ENCODE data around the gene DDR2.

DDR2 gene

GRCh38 chr1:162709132-162709860 is 77.0 kb downstream of the DDR2 start:
- ChIA-PET POLR2A (no interaction called here), CTCF (interaction anchor here (0.9 kb wide), 1 partner anchor 15 kb away, joined by 4 read pairs; no protein-coding TSS in a partner anchor)
- DNase-seq (ENCODE audit: extremely low spot score), result no peak
- TF ChIP-seq FOXA1 (IDR thresholded peaks at IDR 0.05) (no peak), L3MBTL2 (conservative IDR thresholded peaks at IDR 0.05) (no peak), ARNT (IDR thresholded peaks at IDR 0.05) (no peak), BHLHE40 (IDR thresholded peaks at IDR 0.05; ENCODE audit: borderline replicate concordance) (no peak), PKNOX1 (IDR thresholded peaks at IDR 0.05) (no peak), SP1 (IDR thresholded peaks at IDR 0.05) (no peak), CTBP1 (IDR thresholded peaks at IDR 0.05; ENCODE audit: borderline replicate concordance) (no peak), FOXK2 (IDR thresholded peaks at IDR 0.05) (no peak), SUZ12 (IDR thresholded peaks at IDR 0.05) (no peak), NFRKB (IDR thresholded peaks at IDR 0.05) (no peak), LEF1 (IDR thresholded peaks at IDR 0.05; ENCODE audit: borderline replicate concordance) (no peak), ELF4 (IDR thresholded peaks at IDR 0.05) (no peak), TARDBP (IDR thresholded peaks at IDR 0.05) (no peak), ZNF384 (IDR thresholded peaks at IDR 0.05) (no peak), FOXM1 (IDR thresholded peaks at IDR 0.05; ENCODE audit: borderline replicate concordance) (no peak), HDGF (IDR thresholded peaks at IDR 0.05; ENCODE audit: borderline replicate concordance) (no peak)

- POLR2A ChIA-PET, result no interaction called here
- DNase-seq (ENCODE audit: extremely low spot score), result no peak
- CTCF ChIA-PET, result interaction anchor here (0.9 kb wide), 1 partner anchor 14 kb away, joined by 4 read pairs; no protein-coding TSS in a partner anchor
- TF ChIP-seq FOXK2 (IDR thresholded peaks at IDR 0.05), result no peak
- no peak for TF ChIP-seq SUZ12 (IDR thresholded peaks at IDR 0.05)
- TF ChIP-seq LEF1 (IDR thresholded peaks at IDR 0.05; ENCODE audit: borderline replicate concordance), result no peak
- TF ChIP-seq FOXM1 (IDR thresholded peaks at IDR 0.05; ENCODE audit: borderline replicate concordance), result no peak
- TF ChIP-seq NFRKB (IDR thresholded peaks at IDR 0.05), result no peak
- no peak for TF ChIP-seq FOXA1 (IDR thresholded peaks at IDR 0.05)
- TF ChIP-seq SP1 (IDR thresholded peaks at IDR 0.05), result no peak
Measured at GRCh38 chr1:162709870-162710269, 77.6 kb downstream of the DDR2 start.

GRCh38 chr1:162710345-162710744 is 78.1 kb downstream of the DDR2 start:
- CTCF ChIA-PET, result interaction anchor here (0.9 kb wide), 1 partner anchor 14 kb away, joined by 4 read pairs; no protein-coding TSS in a partner anchor

GRCh38 chr1:162710780-162711465 is 78.7 kb downstream of the DDR2 start:
- TF ChIP-seq L3MBTL2 (conservative IDR thresholded peaks at IDR 0.05) (no peak), HDGF (IDR thresholded peaks at IDR 0.05; ENCODE audit: borderline replicate concordance) (no peak), SP1 (IDR thresholded peaks at IDR 0.05) (no peak), LEF1 (IDR thresholded peaks at IDR 0.05; ENCODE audit: borderline replicate concordance) (no peak), ARNT (IDR thresholded peaks at IDR 0.05) (no peak), FOXA1 (IDR thresholded peaks at IDR 0.05) (no peak), BHLHE40 (IDR thresholded peaks at IDR 0.05; ENCODE audit: borderline replicate concordance) (no peak), TARDBP (IDR thresholded peaks at IDR 0.05) (no peak), ELF4 (IDR thresholded peaks at IDR 0.05) (no peak), SUZ12 (IDR thresholded peaks at IDR 0.05) (no peak), CTBP1 (IDR thresholded peaks at IDR 0.05; ENCODE audit: borderline replicate concordance) (no peak), ZNF384 (IDR thresholded peaks at IDR 0.05) (no peak)
- ChIA-PET CTCF (interaction anchor here (0.7 kb wide), 1 partner anchor 97 kb away, joined by 4 read pairs; no protein-coding TSS in a partner anchor), POLR2A (no interaction called here)

More at GRCh38 chr1:162710345-162710744, 78.1 kb downstream of the DDR2 start:
- TF ChIP-seq FOXK2 (IDR thresholded peaks at IDR 0.05) (no peak), BHLHE40 (IDR thresholded peaks at IDR 0.05; ENCODE audit: borderline replicate concordance) (no peak), L3MBTL2 (conservative IDR thresholded peaks at IDR 0.05) (no peak), TARDBP (IDR thresholded peaks at IDR 0.05) (no peak), ZNF384 (IDR thresholded peaks at IDR 0.05) (no peak), HDGF (IDR thresholded peaks at IDR 0.05; ENCODE audit: borderline replicate concordance) (no peak), PKNOX1 (IDR thresholded peaks at IDR 0.05) (no peak), FOXM1 (IDR thresholded peaks at IDR 0.05; ENCODE audit: borderline replicate concordance) (no peak), FOXA1 (IDR thresholded peaks at IDR 0.05) (no peak), LEF1 (IDR thresholded peaks at IDR 0.05; ENCODE audit: borderline replicate concordance) (no peak), CTBP1 (IDR thresholded peaks at IDR 0.05; ENCODE audit: borderline replicate concordance) (no peak), ELF4 (IDR thresholded peaks at IDR 0.05) (no peak), NFRKB (IDR thresholded peaks at IDR 0.05) (no peak), ARNT (IDR thresholded peaks at IDR 0.05) (no peak), SP1 (IDR thresholded peaks at IDR 0.05) (no peak), SUZ12 (IDR thresholded peaks at IDR 0.05) (no peak)
- POLR2A ChIA-PET, result no interaction called here
- no peak for DNase-seq (ENCODE audit: extremely low spot score)

GRCh38 chr1:162712317-162713029 is 80.2 kb downstream of the DDR2 start:
- TF ChIP-seq FOXM1 (IDR thresholded peaks at IDR 0.05; ENCODE audit: borderline replicate concordance), result no peak
- no peak for TF ChIP-seq HDGF (IDR thresholded peaks at IDR 0.05; ENCODE audit: borderline replicate concordance)
- TF ChIP-seq ELF4 (IDR thresholded peaks at IDR 0.05), result no peak
- TF ChIP-seq ZNF384 (IDR thresholded peaks at IDR 0.05), result no peak
- no peak for DNase-seq (ENCODE audit: extremely low spot score)
- POLR2A ChIA-PET, result no interaction called here
- CTCF ChIA-PET, result no interaction called here

More at GRCh38 chr1:162710780-162711465, 78.7 kb downstream of the DDR2 start:
- DNase-seq (ENCODE audit: extremely low spot score), result no peak

GRCh38 chr1:162716123-162716522 is 83.9 kb downstream of the DDR2 start:
- CTCF ChIA-PET, result no interaction called here
- POLR2A ChIA-PET, result no interaction called here
- no peak for DNase-seq (ENCODE audit: extremely low spot score)
- no peak for TF ChIP-seq HDGF (IDR thresholded peaks at IDR 0.05; ENCODE audit: borderline replicate concordance)
- TF ChIP-seq SUZ12 (IDR thresholded peaks at IDR 0.05), result no peak
- TF ChIP-seq L3MBTL2 (conservative IDR thresholded peaks at IDR 0.05), result no peak
- TF ChIP-seq ELF4 (IDR thresholded peaks at IDR 0.05), result no peak
- no peak for TF ChIP-seq LEF1 (IDR thresholded peaks at IDR 0.05; ENCODE audit: borderline replicate concordance)
- no peak for TF ChIP-seq FOXM1 (IDR thresholded peaks at IDR 0.05; ENCODE audit: borderline replicate concordance)
- no peak for TF ChIP-seq ZNF384 (IDR thresholded peaks at IDR 0.05)
- TF ChIP-seq TARDBP (IDR thresholded peaks at IDR 0.05), result no peak
- no peak for TF ChIP-seq NFRKB (IDR thresholded peaks at IDR 0.05)
- TF ChIP-seq FOXA1 (IDR thresholded peaks at IDR 0.05), result no peak
- TF ChIP-seq PKNOX1 (IDR thresholded peaks at IDR 0.05), result no peak
- TF ChIP-seq BHLHE40 (IDR thresholded peaks at IDR 0.05; ENCODE audit: borderline replicate concordance), result no peak
- TF ChIP-seq CTBP1 (IDR thresholded peaks at IDR 0.05; ENCODE audit: borderline replicate concordance), result no peak
- no peak for TF ChIP-seq ARNT (IDR thresholded peaks at IDR 0.05)
- no peak for TF ChIP-seq SP1 (IDR thresholded peaks at IDR 0.05)
- TF ChIP-seq FOXK2 (IDR thresholded peaks at IDR 0.05), result no peak

Measured in HEK293T (cell line).